Keratinocyte (primary cell): ENCODE measurements around the gene RNASE2. TPM values are rescaled to one million over a fixed set of nuclear protein-coding genes. Genes with fewer than 3 reads are reported as not detected.
A peak's percentile ranks its signal among the peaks of the same experiment; 100 is the strongest.

Experiments used
- DNase-seq: peaks from one replicate; pipeline ENCODE4 v3.0.0-alpha.2; 2011; ENCODE audit warnings: low read depth, missing footprints, low spot score
- FAIRE-seq: peaks from 2 replicates; lab custom pipeline; 2011; peaks lifted over from hg19 to GRCh38; lab: Jason Lieb, UNC
- H2AFZ ChIP-seq: 2 replicates; pipeline ENCODE4 v1.6.0; 2012; ENCODE audit warnings: low read length, control low read depth, inconsistent platforms; ENCODE audit not compliant: control insufficient read depth
- H3K27ac ChIP-seq: 2 replicates; pipeline ENCODE4 v1.5.1; 2011; ENCODE audit warnings: low read length; ENCODE audit not compliant: control insufficient read depth, insufficient read depth
- H3K27me3 ChIP-seq: 3 replicates; pipeline ENCODE4 v1.6.0; 2011; ENCODE audit warnings: low read length; ENCODE audit not compliant: control insufficient read depth, insufficient read depth; ENCODE audit errors: extremely low read depth
- H3K36me3 ChIP-seq, 2 experiments: 2 replicates in 1 of 2; 3 replicates in 1 of 2; pipeline ENCODE4 v1.5.1; 2011; ENCODE audit warnings: low read length in 2 of 2, mild to moderate bottlenecking in 1 of 2; ENCODE audit not compliant: control insufficient read depth in 2 of 2, insufficient read depth in 2 of 2; ENCODE audit errors: extremely low read depth in 1 of 2
- H3K4me1 ChIP-seq: 3 replicates; pipeline ENCODE4 v1.5.1; 2011; ENCODE audit warnings: low read length; ENCODE audit not compliant: control insufficient read depth, insufficient read depth; ENCODE audit errors: extremely low read depth
- H3K4me2 ChIP-seq: 3 replicates; pipeline ENCODE4 v1.6.0; 2011; ENCODE audit warnings: low read depth, low read length; ENCODE audit not compliant: control insufficient read depth, insufficient read depth; ENCODE audit errors: extremely low read depth
- H3K4me3 ChIP-seq, 3 experiments: fragments of 200-600 bp in 1 of 3; sonication (generic) in 1 of 3; 2 replicates in 2 of 3; 3 replicates in 1 of 3; pipeline ENCODE4 v1.5.1; 2011 to 2016; ENCODE audit warnings: low read length in 3 of 3, mild to moderate bottlenecking in 3 of 3, control low read depth in 2 of 3, inconsistent platforms in 1 of 3, low read depth in 1 of 3, mixed read lengths in 1 of 3, mixed run types in 1 of 3, moderate library complexity in 1 of 3; ENCODE audit not compliant: control insufficient read depth in 2 of 3, insufficient read depth in 2 of 3; ENCODE audit errors: extremely low read depth in 1 of 3
- H3K79me2 ChIP-seq: 2 replicates; pipeline ENCODE4 v1.6.0; 2012; ENCODE audit warnings: low read length; ENCODE audit not compliant: control insufficient read depth, insufficient read depth
- H3K9ac ChIP-seq: 3 replicates; pipeline ENCODE4 v1.6.0; 2011; ENCODE audit warnings: low read length; ENCODE audit not compliant: control insufficient read depth, insufficient read depth; ENCODE audit errors: extremely low read depth
- H3K9me1 ChIP-seq: 3 replicates; pipeline ENCODE4 v1.6.0; 2011; ENCODE audit warnings: low read length; ENCODE audit not compliant: control insufficient read depth, insufficient read depth; ENCODE audit errors: extremely low read depth
- H3K9me3 ChIP-seq: 2 replicates; pipeline ENCODE4 v1.5.1; 2012; ENCODE audit warnings: low read depth, low read length; ENCODE audit not compliant: control insufficient read depth
- H4K20me1 ChIP-seq: 3 replicates; pipeline ENCODE4 v1.6.0; 2011; ENCODE audit warnings: low read length; ENCODE audit not compliant: control insufficient read depth, insufficient read depth; ENCODE audit errors: extremely low read depth
- EZH2 ChIP-seq: IDR thresholded peaks from one replicate; pipeline ENCODE4 v1.6.1; 2012; ENCODE audit warnings: inconsistent platforms, mild to moderate bottlenecking, low read length, moderate library complexity
- dilution Hi-C: fragments of 300-500 bp; cut with MboI; formaldehyde crosslinking; loops from one replicate; pipeline ENCODE4 v1.7.0; 2020; ENCODE audit warnings: low sequenced_read_pairs; ENCODE audit not compliant: extremely low pct_ligation_motif_present
- polyA plus RNA-seq, 5 experiments: library from polyadenylated mRNA; depleted of rRNA in 3 of 5; stranded (reverse) in 3 of 5; stranded (forward) in 1 of 5; unstranded in 1 of 5; fragments of >200 nt; gene quantifications; 1 replicate in 1 of 5; 2 replicates in 3 of 5; 3 replicates in 1 of 5; pipeline versions ENCODE4 v1.2.1 to v1.2.3, GENCODE V29; 2011 to 2012; ENCODE audit warnings: missing spikeins in 2 of 5, low read depth in 1 of 5, low replicate concordance in 1 of 5
- TF ChIP-seq, protein P1 (sequence below), 3 experiments: IDR thresholded peaks in 1 of 3; conservative IDR thresholded peaks in 1 of 3; optimal IDR thresholded peaks in 1 of 3; 2 replicates in 2 of 3; 3 replicates in 1 of 3; pipeline versions ENCODE3 to v1.5.1; 2011; ENCODE audit warnings: low read length in 3 of 3, mild to moderate bottlenecking in 3 of 3, moderate library complexity in 2 of 3, control low read depth in 1 of 3, inconsistent platforms in 1 of 3; ENCODE audit not compliant: insufficient read depth in 2 of 3; ENCODE audit errors: extremely low read depth in 1 of 3

The RNASE2 gene
- polyA plus RNA-seq, 1 donor (not counting 4 experiments of a cell fraction or from before 2014, with no cell fraction given): not detected

DNA sequence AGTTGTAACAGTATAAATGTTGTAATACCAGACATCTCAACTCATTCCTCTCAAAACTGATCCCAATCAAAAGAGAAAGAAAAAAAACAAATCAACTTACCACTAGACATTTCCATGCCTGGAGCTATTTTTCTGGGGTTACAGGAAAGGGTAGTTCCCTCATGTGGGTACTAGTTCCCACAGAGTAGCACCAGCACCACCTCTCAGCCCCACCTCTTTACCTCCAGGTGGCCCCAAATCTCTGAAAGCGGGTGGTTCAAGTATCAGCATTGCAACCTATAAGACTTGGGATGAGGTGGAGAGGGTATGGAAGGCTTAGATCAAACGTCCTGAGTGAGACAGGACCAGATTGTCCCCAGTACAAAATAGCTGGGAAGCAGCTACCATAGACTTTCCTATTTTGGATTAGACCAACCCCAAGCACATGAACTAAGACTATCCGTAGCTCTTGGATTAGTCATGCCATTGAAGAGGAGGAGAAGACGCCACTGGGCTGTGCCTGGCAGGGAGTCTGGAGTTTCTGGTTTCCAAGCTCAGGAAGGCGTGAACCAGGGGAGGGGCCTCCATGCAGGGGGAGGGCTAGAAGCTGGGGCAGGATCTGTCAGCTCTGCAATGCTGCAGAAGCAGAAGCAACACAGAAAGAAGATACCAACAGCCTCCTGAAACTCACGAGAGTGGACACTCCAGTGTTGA lies 43.5 kb downstream of the RNASE2 start, which contains the start of gene SLC39A2:
TSS of gene SLC39A2 (plus strand) at position 620 of the 693 bp plus-strand sequence. CDS start 154 bp downstream, outside the sequence.
- peak within 1 kb of the TSS; percentile 47 for H3K27ac ChIP-seq

GRCh38 chr14:20999591-20999990 lies 44.3 kb downstream of the RNASE2 start:
- no peak overlapping the region for H3K4me2 ChIP-seq
- FAIRE-seq: no peak
- no peak overlapping the region for H3K4me3 ChIP-seq

More for the DNA sequence above, 43.5 kb downstream of the RNASE2 start, which contains the start of gene SLC39A2:
- no peaks in the 10 kb centered on the region for H3K27me3 ChIP-seq
- H3K9ac ChIP-seq: no peak within 1 kb of the TSS
- peak within 1 kb of the TSS in 1 of 3 experiments; percentile 47 for H3K4me3 ChIP-seq
- H3K9me3 ChIP-seq: no peaks in the 10 kb centered on the region
- H3K4me2 ChIP-seq: peak within 1 kb of the TSS; percentile 66
- TF ChIP-seq, protein P1, sequence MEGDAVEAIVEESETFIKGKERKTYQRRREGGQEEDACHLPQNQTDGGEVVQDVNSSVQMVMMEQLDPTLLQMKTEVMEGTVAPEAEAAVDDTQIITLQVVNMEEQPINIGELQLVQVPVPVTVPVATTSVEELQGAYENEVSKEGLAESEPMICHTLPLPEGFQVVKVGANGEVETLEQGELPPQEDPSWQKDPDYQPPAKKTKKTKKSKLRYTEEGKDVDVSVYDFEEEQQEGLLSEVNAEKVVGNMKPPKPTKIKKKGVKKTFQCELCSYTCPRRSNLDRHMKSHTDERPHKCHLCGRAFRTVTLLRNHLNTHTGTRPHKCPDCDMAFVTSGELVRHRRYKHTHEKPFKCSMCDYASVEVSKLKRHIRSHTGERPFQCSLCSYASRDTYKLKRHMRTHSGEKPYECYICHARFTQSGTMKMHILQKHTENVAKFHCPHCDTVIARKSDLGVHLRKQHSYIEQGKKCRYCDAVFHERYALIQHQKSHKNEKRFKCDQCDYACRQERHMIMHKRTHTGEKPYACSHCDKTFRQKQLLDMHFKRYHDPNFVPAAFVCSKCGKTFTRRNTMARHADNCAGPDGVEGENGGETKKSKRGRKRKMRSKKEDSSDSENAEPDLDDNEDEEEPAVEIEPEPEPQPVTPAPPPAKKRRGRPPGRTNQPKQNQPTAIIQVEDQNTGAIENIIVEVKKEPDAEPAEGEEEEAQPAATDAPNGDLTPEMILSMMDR (optimal IDR thresholded peaks at IDR 0.05 in 1 of 3, IDR thresholded peaks at IDR 0.05 in 1 of 3, conservative IDR thresholded peaks at IDR 0.05 in 1 of 3; ENCODE audit: extremely low read depth in 1 of 3, insufficient read depth in 2 of 3, low read length in 3 of 3): no peak
- TF ChIP-seq EZH2: no peak
- DNase-seq (peak; percentile 52), FAIRE-seq (peak; percentile 89)
- peak within 1 kb of the TSS; percentile 74 for H2AFZ ChIP-seq
- no peaks in the 10 kb centered on the region for H3K79me2 ChIP-seq
- no peaks in the 10 kb centered on the region for H3K9me1 ChIP-seq
- dilution Hi-C loops: no loop called here
- H4K20me1 ChIP-seq: no peaks in the 10 kb centered on the region
- peaks cover 17% of the 10 kb centered on the region for H3K4me1 ChIP-seq
- H3K36me3 ChIP-seq: peaks cover 18 to 24% of the 10 kb centered on the region in 2 experiments

More at GRCh38 chr14:20999591-20999990, 44.3 kb downstream of the RNASE2 start:
- H3K27me3 ChIP-seq: no peaks in the 10 kb centered on the region
- H2AFZ ChIP-seq: no peak overlapping the region
- H4K20me1 ChIP-seq: no peaks in the 10 kb centered on the region
- no peaks in the 10 kb centered on the region for H3K9me3 ChIP-seq
- no peak overlapping the region for H3K9ac ChIP-seq
- H3K79me2 ChIP-seq: no peaks in the 10 kb centered on the region
- TF ChIP-seq EZH2: no peak
- TF ChIP-seq, protein P1 (optimal IDR thresholded peaks at IDR 0.05 in 1 of 3, IDR thresholded peaks at IDR 0.05 in 1 of 3, conservative IDR thresholded peaks at IDR 0.05 in 1 of 3; ENCODE audit: extremely low read depth in 1 of 3, insufficient read depth in 2 of 3, low read length in 3 of 3): no peak
- no peak for DNase-seq
- H3K27ac ChIP-seq: no peak overlapping the region
- dilution Hi-C loops: no loop called here
- peaks cover 16 to 19% of the 10 kb centered on the region in 2 experiments for H3K36me3 ChIP-seq
- H3K4me1 ChIP-seq: peaks cover 17% of the 10 kb centered on the region
- no peaks in the 10 kb centered on the region for H3K9me1 ChIP-seq
